Tibial nerve (tissue), 3 donors: Measurements from ENCODE around the gene VCX3B.

Source experiments
- POLR2A ChIP-seq, 2 donors: fragments of 450-650 bp; IDR thresholded peaks; one replicate each; pipeline ENCODE4 v1.6.1; 2017; ENCODE audit warnings: antibody characterized with exemption in 2 of 2, mild to moderate bottlenecking in 2 of 2, moderate library complexity in 2 of 2
- TF ChIP-seq, protein P1 (sequence below), 5 experiments: fragments of 200-600 bp in 3 of 5; fragments of 450-650 bp in 2 of 5; sonication (generic) in 3 of 5; IDR thresholded peaks; one replicate each; pipeline ENCODE4 v1.5.1; 2016 to 2019; ENCODE audit warnings: antibody characterized with exemption in 5 of 5, mild to moderate bottlenecking in 3 of 5, moderate library complexity in 2 of 5

- TF ChIP-seq, protein P1, sequence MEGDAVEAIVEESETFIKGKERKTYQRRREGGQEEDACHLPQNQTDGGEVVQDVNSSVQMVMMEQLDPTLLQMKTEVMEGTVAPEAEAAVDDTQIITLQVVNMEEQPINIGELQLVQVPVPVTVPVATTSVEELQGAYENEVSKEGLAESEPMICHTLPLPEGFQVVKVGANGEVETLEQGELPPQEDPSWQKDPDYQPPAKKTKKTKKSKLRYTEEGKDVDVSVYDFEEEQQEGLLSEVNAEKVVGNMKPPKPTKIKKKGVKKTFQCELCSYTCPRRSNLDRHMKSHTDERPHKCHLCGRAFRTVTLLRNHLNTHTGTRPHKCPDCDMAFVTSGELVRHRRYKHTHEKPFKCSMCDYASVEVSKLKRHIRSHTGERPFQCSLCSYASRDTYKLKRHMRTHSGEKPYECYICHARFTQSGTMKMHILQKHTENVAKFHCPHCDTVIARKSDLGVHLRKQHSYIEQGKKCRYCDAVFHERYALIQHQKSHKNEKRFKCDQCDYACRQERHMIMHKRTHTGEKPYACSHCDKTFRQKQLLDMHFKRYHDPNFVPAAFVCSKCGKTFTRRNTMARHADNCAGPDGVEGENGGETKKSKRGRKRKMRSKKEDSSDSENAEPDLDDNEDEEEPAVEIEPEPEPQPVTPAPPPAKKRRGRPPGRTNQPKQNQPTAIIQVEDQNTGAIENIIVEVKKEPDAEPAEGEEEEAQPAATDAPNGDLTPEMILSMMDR (IDR thresholded peaks at IDR 0.05) = no peak
- no peak for TF ChIP-seq POLR2A (IDR thresholded peaks at IDR 0.05)
Measured at GRCh38 chrX:8500203-8500602, 35.6 kb downstream of the VCX3B start.
